NCI-H1048 (cell line): ENCODE measurements around the gene KCNQ1.

Experiments used
- DNase-seq: peaks from one replicate; lab custom pipeline; 2025; lab: John Stamatoyannopoulos, UW

KCNQ1 gene

DNA sequence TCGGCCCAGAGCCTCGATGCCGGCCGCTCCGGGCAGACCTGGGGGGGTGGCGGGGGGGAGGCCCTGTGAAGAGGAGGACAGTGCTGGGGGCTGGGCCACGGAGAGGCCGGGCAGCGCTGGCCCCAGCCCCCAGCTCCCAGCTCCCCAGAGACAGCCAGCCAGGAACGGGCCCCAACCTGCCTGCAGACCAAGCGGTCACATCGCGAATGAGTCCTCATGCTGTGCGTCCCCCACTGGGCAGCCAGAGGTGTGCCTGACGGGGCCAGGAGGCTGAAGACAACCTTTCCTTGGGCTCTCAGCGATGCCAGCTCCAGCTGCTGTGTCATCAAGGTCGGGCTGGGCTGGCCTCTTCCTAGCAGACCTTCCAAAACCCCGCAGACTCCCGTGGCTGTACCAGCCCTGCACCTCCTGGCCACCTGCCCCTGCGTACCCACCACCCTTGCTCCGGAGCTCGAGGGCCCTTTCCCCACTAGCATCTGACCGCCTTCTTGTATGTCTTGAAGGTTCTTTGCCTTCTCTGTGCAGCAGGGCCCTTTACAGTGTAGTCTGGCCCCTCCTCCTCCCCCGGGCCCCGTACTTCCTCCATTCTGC, 352.4 kb downstream of the KCNQ1 start:
- DNase-seq: no peak

DNA sequence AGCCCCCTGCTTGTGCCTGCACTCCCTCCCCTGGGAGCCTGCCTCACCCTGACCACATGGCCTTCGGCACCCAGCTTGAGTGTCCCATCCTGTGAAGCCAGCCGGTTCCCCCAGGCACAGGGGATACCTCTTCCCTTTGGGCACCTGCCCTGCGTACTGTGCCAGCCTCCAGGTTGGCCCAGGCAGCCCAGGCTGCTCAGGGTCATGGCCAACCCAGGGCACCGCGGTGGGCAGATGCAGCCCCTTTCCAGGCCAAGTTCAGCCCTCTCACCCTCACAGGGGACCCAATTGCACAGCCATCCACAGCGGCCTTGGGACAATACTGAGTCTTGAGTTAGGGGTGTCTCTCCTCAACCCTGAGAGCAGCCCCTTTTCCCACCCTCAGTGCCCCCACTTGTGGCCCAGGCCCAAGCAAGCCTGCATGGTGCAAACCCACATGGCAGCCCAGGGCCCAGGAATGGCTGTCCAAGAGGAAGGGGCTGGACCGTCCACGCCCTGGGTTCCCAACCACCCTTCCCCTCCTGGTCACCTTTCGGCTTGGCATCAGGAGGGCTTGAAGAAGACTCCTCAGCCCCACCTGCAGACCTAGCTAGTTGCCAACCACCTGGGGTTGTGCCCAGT, 353.0 kb downstream of the KCNQ1 start:
- no peak for DNase-seq

GRCh38 chr11:2798951-2799761, 354.3 kb downstream of the KCNQ1 start:
- no peak for DNase-seq

DNA sequence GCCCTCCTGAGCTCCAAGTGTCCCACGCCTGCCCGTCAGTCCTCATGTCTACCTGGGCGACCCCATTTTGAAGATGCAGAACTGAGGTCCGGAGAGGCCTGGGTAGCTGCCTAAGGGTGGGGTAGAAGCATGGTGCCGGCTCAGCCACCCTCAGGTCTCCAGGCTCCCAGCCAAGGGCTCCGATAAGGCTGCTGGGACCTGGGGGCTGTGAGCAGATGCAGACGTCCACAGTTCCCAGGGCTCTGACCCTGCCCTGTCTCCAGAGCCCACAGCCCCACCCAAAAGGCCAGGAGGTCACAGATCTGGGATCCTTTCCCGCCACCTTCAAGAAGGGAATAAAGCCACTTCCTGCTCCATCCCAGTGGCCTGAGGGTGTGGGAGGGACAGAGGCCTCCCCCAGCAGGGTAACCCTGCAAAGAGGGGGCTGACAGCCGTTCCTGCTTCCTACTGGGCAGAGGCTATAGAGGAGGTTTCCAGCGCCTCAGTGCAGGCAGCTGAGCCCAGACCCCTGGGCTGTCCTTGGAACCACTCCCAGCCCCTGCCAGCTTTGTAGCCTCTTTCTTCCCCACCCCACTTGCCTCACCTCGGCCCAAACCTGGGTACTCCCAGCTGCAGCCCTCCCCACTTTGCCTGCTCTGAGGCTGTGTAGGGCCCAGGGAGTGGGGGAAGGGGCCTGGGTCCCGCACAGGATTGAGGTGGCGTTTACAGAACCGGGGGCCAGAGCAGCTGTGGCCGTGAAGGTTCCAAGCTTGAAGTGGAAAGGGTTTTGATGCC, 355.3 kb downstream of the KCNQ1 start:
- no peak for DNase-seq

- no peak for DNase-seq
These were observed 356.1 kb downstream of the KCNQ1 start for GRCh38 chr11:2800655-2801531.

DNA sequence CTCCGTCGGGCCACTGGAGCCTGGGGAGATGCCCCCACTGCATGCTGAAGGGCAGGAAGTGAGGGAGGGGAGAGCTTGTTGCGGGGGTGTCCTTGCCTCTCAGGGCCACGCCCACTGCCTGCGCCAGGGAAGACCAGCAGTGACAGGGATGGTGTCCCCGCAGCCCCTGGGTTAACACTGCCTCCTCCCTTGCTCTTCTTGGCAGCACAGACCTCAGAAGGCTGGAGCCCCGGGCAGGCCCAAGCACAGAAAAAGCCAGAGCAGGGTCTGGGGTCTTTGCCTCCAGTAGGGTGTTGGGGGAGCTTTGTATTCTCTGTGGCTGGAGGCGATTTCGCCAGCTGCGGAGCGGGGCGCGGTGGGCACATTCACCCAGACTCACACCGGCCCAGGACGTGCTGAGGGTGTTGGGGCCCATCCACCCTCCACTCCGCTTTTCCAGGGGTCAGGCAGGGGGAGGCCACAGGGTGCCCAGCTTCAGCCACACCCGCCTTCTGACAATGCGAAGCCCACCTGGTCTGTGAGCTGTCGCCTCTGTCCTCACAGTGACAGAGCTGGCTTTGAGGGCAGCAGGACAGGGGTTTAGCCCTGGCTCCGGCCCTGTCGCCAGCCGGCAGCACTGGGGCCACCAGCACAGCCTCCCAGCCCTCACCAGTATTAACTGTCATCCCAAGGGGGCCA, 357.0 kb downstream of the KCNQ1 start:
- no peak for DNase-seq

DNA sequence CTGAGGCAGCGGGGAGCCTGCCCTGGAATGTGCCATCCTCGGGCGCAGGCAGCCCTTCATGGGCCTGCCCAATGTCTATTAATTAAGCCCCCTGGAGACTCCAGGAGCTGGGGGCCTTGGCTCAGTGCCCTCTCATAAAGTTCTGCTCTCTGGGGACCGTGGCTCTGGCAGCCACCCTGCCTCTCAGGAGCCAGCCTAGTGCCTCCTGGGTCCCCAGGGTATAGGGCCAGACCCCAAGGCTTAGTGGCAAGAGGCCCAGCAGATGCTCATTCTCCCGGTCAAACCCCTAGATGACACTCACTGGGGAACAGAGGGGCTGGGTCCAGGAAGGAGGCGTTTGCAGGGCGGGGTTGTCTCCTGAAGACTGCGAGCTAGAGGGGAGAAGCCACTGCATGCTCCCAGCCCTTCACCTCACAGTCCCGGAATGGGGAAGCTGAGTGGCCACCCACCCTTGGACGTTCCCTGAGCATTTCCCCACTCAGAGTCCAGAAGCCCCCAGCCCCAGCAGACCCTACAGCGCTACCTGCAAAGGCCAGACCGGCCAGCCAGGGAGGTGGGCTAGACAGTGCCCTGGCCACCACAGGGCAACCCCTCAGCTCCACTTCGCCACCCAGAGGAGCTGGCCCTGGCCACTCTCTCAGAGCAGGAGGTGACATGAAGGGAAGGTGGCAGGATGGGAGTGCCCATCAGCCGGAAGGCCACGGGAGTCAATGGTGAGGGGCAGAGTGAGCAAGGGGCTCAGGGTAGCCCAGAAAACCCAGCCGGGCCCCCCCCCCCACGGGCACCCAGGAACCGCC, 357.8 kb downstream of the KCNQ1 start:
- DNase-seq: no peak

- no peak for DNase-seq
These were observed 358.6 kb downstream of the KCNQ1 start for GRCh38 chr11:2803186-2804091.

DNA sequence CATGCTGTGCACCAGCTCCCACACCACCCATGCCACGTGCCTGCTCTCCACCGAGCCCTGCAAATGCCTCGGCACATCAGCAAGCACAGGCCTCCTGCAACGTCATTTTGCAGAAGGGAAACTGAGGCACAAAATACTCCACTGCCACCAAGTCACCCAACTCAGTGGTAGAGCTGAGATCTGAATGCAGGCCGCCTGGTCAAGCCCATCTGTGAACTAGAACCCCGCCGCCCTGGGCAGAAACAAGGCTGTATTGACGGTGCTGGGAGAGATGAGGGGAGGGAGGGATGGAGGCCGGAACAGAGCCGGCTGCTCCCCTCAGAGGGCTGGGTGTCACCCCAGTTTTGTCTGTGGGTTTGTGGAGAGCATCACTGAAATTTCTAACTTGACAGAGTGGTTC, 359.4 kb downstream of the KCNQ1 start:
- DNase-seq: no peak

DNA sequence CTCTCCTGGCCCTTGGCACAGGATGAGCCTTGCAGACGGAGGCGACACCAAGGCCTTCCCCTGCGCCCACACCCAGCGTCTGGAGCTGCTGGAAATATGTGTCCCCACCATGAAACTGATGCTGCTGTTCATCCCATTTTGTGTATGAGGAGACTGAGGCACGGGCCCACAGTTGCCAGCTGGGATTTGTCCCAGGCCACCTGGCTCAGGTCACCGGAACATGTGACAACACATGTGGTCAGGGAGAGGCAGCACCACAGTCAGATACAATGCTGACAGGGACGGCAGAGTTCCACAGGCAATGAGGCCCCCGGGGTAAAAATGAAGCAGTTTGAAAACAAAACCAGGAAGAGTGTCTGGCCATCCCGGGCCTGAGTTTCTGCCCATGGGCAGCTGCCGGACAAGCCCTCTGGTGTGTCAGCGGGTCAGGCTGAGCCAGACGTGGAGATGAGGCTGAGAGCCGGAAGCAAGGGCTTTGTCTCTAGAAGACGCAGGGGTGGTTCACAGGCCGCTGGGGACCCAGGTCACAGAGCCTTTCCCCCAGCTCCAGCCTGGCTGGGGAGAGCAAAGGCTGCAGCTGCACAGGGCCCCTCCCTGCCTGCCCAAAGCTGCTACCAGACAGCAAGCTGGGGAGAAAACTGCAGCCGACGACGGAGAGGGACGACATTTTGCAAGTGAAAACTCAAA, 360.0 kb downstream of the KCNQ1 start:
- DNase-seq: no peak

- no peak for DNase-seq
These were observed 360.7 kb downstream of the KCNQ1 start for GRCh38 chr11:2805388-2806056.

DNA sequence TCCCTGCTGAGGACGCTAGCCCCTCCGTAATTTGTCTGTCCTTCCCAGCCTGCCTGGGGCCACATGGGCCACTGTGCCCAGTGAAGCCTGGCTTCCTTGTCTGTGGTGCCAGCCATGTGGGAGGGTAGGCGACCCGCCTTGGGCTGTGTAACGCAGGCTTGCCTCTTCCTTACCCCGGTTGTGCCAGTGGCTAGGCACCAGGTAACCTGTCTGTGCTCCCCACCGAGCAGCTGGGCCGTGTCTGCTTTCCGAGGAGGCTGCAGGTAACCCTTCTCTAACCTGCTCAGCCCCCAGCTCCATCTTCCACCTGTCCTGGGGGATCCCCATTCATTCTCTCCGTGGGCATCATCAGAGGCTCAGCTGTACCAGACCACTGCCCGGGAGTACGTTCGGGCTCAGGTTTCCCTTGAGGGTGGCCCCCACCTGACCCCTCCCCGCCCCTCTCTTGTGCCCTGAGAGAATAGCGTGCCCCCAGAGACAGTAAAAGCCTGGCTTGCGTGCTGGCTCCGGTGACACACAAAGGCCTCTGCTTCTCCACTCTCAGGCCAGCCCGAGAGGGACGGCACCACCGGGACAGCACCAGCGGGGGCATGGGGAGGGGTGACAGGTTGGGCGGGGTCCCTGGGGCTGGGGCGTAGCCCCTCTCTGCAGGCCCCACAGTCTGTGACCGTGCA, 361.7 kb downstream of the KCNQ1 start:
- DNase-seq: no peak

DNA sequence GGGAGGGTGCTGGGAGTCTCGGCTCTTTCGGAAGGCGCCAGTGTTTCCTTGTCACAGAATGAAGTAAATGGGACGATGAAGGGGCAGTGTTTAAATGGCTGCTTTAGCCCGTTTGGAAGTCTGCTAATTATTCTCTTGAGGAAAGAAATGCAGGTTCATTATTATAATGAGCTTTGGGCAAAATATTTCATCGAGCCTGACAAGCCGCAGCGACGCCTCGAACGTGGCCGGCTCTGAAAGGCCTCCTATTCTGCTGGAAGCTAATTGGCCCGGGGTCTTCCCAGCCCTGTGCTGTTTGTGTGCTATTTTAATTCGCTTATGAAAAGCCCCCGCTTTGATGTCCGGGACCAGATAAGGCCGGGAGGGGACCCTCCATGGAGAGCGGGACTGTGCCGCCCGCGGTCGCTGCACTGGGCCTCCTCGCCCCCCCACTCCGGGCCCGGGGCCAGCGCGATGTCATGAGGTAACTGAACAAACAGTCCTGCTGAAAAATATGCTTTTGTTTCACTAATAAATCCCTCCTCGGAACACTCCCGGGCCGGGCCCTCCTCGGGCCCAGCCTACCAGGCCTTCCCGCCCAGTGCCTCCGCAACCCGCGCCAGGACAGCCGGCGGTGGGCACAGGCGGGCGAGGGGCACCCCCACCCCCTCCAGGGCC, 362.3 kb downstream of the KCNQ1 start:
- DNase-seq: no peak

DNA sequence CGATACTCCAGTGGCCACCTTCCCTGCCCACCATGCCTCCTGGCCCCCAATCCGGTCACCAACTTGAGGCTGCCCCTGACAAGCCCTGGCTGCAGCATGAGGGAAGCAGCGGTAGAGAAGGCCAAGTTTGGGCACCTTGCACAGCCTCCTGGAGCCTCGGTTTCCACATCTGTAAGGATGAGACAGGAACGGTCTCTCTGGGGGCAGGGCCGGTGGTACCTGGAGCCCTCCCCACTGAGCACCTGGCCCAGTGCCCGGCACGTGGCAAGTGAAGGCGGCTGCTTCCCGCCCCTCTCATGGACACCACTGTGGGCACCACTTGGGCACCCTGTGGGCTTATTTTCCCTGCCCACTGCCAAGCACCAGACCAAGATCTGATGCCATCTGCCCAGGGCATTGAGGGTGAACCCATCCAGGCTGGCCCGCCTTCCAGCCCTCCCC, 363.0 kb downstream of the KCNQ1 start:
- no peak for DNase-seq

- no peak for DNase-seq
These were observed 364.3 kb downstream of the KCNQ1 start for GRCh38 chr11:2808850-2809846.
